EH (cell line): ENCODE data around the gene CASKIN1.
"Not testable (repeated sequence)": the region's sequence is repeated elsewhere in the genome, so short reads cannot be mapped to it uniquely, and the experiment has no call there.

Experiments used
- DNase-seq: peaks from one replicate; pipeline ENCODE4 v3.0.0-alpha.2; 2015; ENCODE audit warnings: low read depth

Gene CASKIN1

GRCh38 chr16:2155091-2155950, 41.1 kb downstream of the CASKIN1 start, which contains the start of gene TRAF7:
Gene TRAF7, plus strand, starts transcription at chr16:2155782. Its CDS starts 8,139 bp downstream, at chr16:2163921.
- DNase-seq, result peak; percentile 100

- DNase-seq, result peak; percentile 18
Observed at GRCh38 chr16:2154533-2155090, 41.8 kb downstream of the CASKIN1 start.

- DNase-seq, result peak; percentile 17
Observed at GRCh38 chr16:2152695-2153506, 43.5 kb downstream of the CASKIN1 start.

GRCh38 chr16:2151188-2152091, 45.0 kb downstream of the CASKIN1 start:
- peak; percentile 9 for DNase-seq

- DNase-seq, result peak; percentile 46
Observed at GRCh38 chr16:2150418-2151187, 45.8 kb downstream of the CASKIN1 start.

GRCh38 chr16:2149630-2150417, 46.6 kb downstream of the CASKIN1 start:
- peak; percentile 24 for DNase-seq

- peak; percentile 32 for DNase-seq
Observed at GRCh38 chr16:2148714-2149629, 47.4 kb downstream of the CASKIN1 start.

GRCh38 chr16:2147981-2148671, 48.3 kb downstream of the CASKIN1 start, which contains the start of gene RAB26:
Gene RAB26, plus strand, starts transcription at chr16:2148625. Its CDS starts 159 bp downstream, at chr16:2148784.
- peak; percentile 69 for DNase-seq

- no peak for DNase-seq
Observed at GRCh38 chr16:2147378-2147777, 49.0 kb downstream of the CASKIN1 start.

GRCh38 chr16:2145843-2146242, 50.6 kb downstream of the CASKIN1 start:
- DNase-seq, result no peak

- no peak for DNase-seq
Observed at GRCh38 chr16:2143878-2144485, 52.4 kb downstream of the CASKIN1 start.

- no peak for DNase-seq
Observed at GRCh38 chr16:2142942-2143877, 53.2 kb downstream of the CASKIN1 start.

GRCh38 chr16:2135770-2136490, 60.5 kb downstream of the CASKIN1 start, which contains the start of gene PKD1:
Gene PKD1, minus strand, starts transcription at chr16:2135898. Its CDS starts 209 bp downstream, at chr16:2135689.
- DNase-seq, result peak; percentile 92

GRCh38 chr16:2135071-2135470, 61.3 kb downstream of the CASKIN1 start:
- not testable (repeated sequence) for DNase-seq

GRCh38 chr16:2133797-2134196, 62.6 kb downstream of the CASKIN1 start:
- DNase-seq, result peak; percentile 36
